Activated naive CD4-positive, alpha-beta T cell treated with anti-CD3 and anti-CD28 coated beads, Interleukin-2, amount 50 U/mL, for 72 hours (primary cell): Measurements from ENCODE around the gene TNFRSF4. TPM values are rescaled to one million over a fixed set of nuclear protein-coding genes. Genes with fewer than 3 reads are reported as not detected.

Experiments
- ATAC-seq, 2 donors: fragments of 150-1000 bp; cut with Tn5 transposase; 2 replicates each; pipeline ENCODE4 v1.10.0; 2021; ENCODE audit warnings: mild to moderate bottlenecking in 2 of 2, moderate library complexity in 2 of 2
- DNase-seq, 2 donors: peaks; one replicate each; pipeline ENCODE4 v3.0.0; 2021 to 2022; ENCODE audit warnings: low spot score in 2 of 2
- H3K27ac Mint-ChIP-seq, 2 donors: one replicate each; pipeline ENCODE4 v1.8.0; 2022; ENCODE audit warnings: mild to moderate bottlenecking in 2 of 2, mixed read lengths in 2 of 2
- H3K36me3 Mint-ChIP-seq, 2 donors: one replicate each; pipeline ENCODE4 v1.8.0; 2022; ENCODE audit warnings: mixed read lengths in 2 of 2
- H3K9me3 Mint-ChIP-seq, 2 donors: one replicate each; pipeline ENCODE4 v1.8.0; 2022; ENCODE audit warnings: mixed read lengths in 2 of 2
- total RNA-seq, 2 donors: library from RNA; stranded (reverse); gene quantifications; one replicate each; pipeline ENCODE4 v1.2.3, GENCODE V29; 2022

The TNFRSF4 gene
- total RNA-seq, 2 donors from 2014 or later: 166 to 176 TPM

GRCh38 chr1:1228596-1229321 lies 14.8 kb upstream of the TNFRSF4 start:
- Mint-ChIP-seq H3K27ac (peak overlapping the region in 1 of 2 donors; percentile 60), H3K9me3 (peaks cover 0 to 4% of the 10 kb centered on the region in 2 donors), H3K36me3 (peaks cover 27 to 34% of the 10 kb centered on the region in 2 donors)

GRCh38 chr1:1228187-1228586 lies 14.2 kb upstream of the TNFRSF4 start:
- H3K36me3 Mint-ChIP-seq: peaks cover 24 to 30% of the 10 kb centered on the region in 2 donors
- H3K27ac Mint-ChIP-seq: no peak overlapping the region
- no peak for DNase-seq
- no peak for ATAC-seq
- no peaks in the 10 kb centered on the region for H3K9me3 Mint-ChIP-seq

More at GRCh38 chr1:1228596-1229321, 14.8 kb upstream of the TNFRSF4 start:
- ATAC-seq (no peak), DNase-seq (no peak)

- ATAC-seq (no peak), DNase-seq (no peak)
- Mint-ChIP-seq H3K9me3 (no peaks in the 10 kb centered on the region), H3K36me3 (peaks cover 30 to 37% of the 10 kb centered on the region in 2 donors), H3K27ac (no peak overlapping the region)
Observed at GRCh38 chr1:1227386-1227785, 13.4 kb upstream of the TNFRSF4 start.

- no peak for DNase-seq
- ATAC-seq: no peak
- H3K36me3 Mint-ChIP-seq: peaks cover 30 to 37% of the 10 kb centered on the region in 2 donors
- H3K9me3 Mint-ChIP-seq: no peaks in the 10 kb centered on the region
- no peak overlapping the region for H3K27ac Mint-ChIP-seq
Observed at GRCh38 chr1:1226566-1227362, 12.8 kb upstream of the TNFRSF4 start.

- no peak for ATAC-seq
- Mint-ChIP-seq H3K27ac (peak overlapping the region in 1 of 2 donors; percentile 44), H3K36me3 (peaks cover 26 to 33% of the 10 kb centered on the region in 2 donors), H3K9me3 (no peaks in the 10 kb centered on the region)
- no peak for DNase-seq
Observed at GRCh38 chr1:1225913-1226312, 12.0 kb upstream of the TNFRSF4 start.

GRCh38 chr1:1225238-1225845 lies 11.4 kb upstream of the TNFRSF4 start:
- DNase-seq: no peak
- H3K27ac Mint-ChIP-seq: peak overlapping the region in 1 of 2 donors; percentile 44
- peaks cover 20 to 28% of the 10 kb centered on the region in 2 donors for H3K36me3 Mint-ChIP-seq

GRCh38 chr1:1223891-1224290 lies 9.9 kb upstream of the TNFRSF4 start:
- H3K36me3 Mint-ChIP-seq: peaks cover 10 to 17% of the 10 kb centered on the region in 2 donors
- no peaks in the 10 kb centered on the region for H3K9me3 Mint-ChIP-seq
- no peak overlapping the region for H3K27ac Mint-ChIP-seq
- ATAC-seq (no peak), DNase-seq (no peak)

More at GRCh38 chr1:1225238-1225845, 11.4 kb upstream of the TNFRSF4 start:
- ATAC-seq: no peak
- H3K9me3 Mint-ChIP-seq: no peaks in the 10 kb centered on the region

- H3K36me3 Mint-ChIP-seq: peaks cover 10 to 17% of the 10 kb centered on the region in 2 donors
- ATAC-seq (no peak), DNase-seq (no peak)
- peak overlapping the region in 1 of 2 donors; percentile 71 for H3K27ac Mint-ChIP-seq
- H3K9me3 Mint-ChIP-seq: no peaks in the 10 kb centered on the region
Observed at GRCh38 chr1:1223321-1223720, 9.4 kb upstream of the TNFRSF4 start.

- no peak for ATAC-seq
- peaks cover 10 to 17% of the 10 kb centered on the region in 2 donors for H3K36me3 Mint-ChIP-seq
- peak overlapping the region in 1 of 2 donors; percentile 71 for H3K27ac Mint-ChIP-seq
- no peaks in the 10 kb centered on the region for H3K9me3 Mint-ChIP-seq
- DNase-seq: no peak
Observed at GRCh38 chr1:1222575-1223225, 8.7 kb upstream of the TNFRSF4 start.

- peak overlapping the region in 1 of 2 donors; percentile 44 for H3K27ac Mint-ChIP-seq
- H3K9me3 Mint-ChIP-seq: no peaks in the 10 kb centered on the region
- ATAC-seq (no peak), DNase-seq (no peak)
- peaks cover 10 to 18% of the 10 kb centered on the region in 2 donors for H3K36me3 Mint-ChIP-seq
Observed at GRCh38 chr1:1221887-1222574, 8.1 kb upstream of the TNFRSF4 start.

- Mint-ChIP-seq H3K36me3 (peaks cover 10 to 17% of the 10 kb centered on the region in 2 donors), H3K27ac (peak overlapping the region in 1 of 2 donors; percentile 83), H3K9me3 (no peaks in the 10 kb centered on the region)
- no peak for DNase-seq
- no peak for ATAC-seq
Observed at GRCh38 chr1:1220197-1220596, 6.2 kb upstream of the TNFRSF4 start.

- DNase-seq: no peak
- H3K9me3 Mint-ChIP-seq: no peaks in the 10 kb centered on the region
- ATAC-seq: peak in 1 of 2 donors; percentile 17
- peak overlapping the region; percentile 68 to 83 for H3K27ac Mint-ChIP-seq
- peaks cover 10 to 17% of the 10 kb centered on the region in 2 donors for H3K36me3 Mint-ChIP-seq
Observed at GRCh38 chr1:1219341-1219740, 5.4 kb upstream of the TNFRSF4 start.

GRCh38 chr1:1218524-1219200 lies 4.7 kb upstream of the TNFRSF4 start:
- Mint-ChIP-seq H3K9me3 (no peaks in the 10 kb centered on the region), H3K27ac (peak overlapping the region; percentile 65 to 83), H3K36me3 (peaks cover 10 to 17% of the 10 kb centered on the region in 2 donors)
- no peak for DNase-seq
- no peak for ATAC-seq

- DNase-seq (no peak), ATAC-seq (peak in 1 of 2 donors; percentile 15)
- Mint-ChIP-seq H3K36me3 (peaks cover 4 to 12% of the 10 kb centered on the region in 2 donors), H3K9me3 (no peaks in the 10 kb centered on the region), H3K27ac (peak overlapping the region; percentile 65 to 83)
Observed at GRCh38 chr1:1217621-1218523, 3.9 kb upstream of the TNFRSF4 start.
